Measurements from ENCODE around the gene EFCC1.

Gene EFCC1

DNA sequence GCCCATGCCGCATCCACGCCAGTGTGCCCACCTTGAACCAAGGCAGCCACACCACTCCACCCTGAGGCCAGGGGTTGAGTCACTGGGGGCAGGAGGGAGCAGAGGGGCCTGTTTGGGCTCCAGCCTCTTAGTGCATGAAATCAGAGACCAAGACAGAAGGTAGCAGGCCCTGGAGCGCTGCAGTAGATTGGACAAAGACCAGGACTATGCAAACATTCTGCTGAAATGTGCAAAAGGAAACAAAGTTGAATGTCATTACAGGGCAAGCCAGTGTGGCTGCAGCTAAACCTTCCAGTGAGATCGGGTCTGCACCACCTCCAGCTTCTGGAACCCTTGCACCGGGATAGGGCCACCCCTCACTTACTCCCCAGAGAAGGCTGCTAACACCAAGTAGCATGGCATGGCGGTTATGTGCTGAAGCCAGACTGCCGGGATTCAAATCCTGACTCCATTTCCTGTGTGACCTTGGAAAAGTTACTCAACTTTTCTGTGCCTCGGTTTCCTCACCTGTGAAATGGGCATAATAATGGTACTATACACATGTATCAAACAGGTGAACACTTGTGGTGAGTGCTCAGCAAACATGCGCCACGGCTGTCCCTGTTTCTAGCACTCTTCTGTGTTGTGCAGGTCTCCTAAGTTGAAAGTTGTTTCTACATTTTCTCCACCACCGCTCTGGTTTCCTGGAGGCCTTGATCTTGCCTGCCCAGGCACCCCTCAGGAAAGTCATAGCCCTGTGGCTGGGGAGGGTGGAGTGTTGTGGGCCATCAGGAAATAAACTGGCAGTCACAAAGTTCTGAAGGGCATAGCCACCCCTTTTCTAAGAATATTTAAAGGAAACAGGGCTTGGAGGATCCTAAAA lies 34.5 kb downstream of the EFCC1 start:
- H3K27me3 ChIP-seq (ENCODE audit: control insufficient read depth, insufficient read depth, low read length): no peaks in the 10 kb centered on the region
- H3K36me3 ChIP-seq (ENCODE audit: control insufficient read depth, insufficient read depth, low read length): no peaks in the 10 kb centered on the region
- H3K9me3 ChIP-seq (ENCODE audit: control insufficient read depth, insufficient read depth, low read depth, low read length): no peaks in the 10 kb centered on the region
- H3K27ac ChIP-seq (ENCODE audit: low read depth, low read length): no peak overlapping the region
- no peak overlapping the region for H3K4me3 ChIP-seq (ENCODE audit: low read depth, low read length)
- no peak overlapping the region for H3K9ac ChIP-seq (ENCODE audit: low read length)
- H3K4me1 ChIP-seq (ENCODE audit: control insufficient read depth, insufficient read depth, low read length): peaks cover 14% of the 10 kb centered on the region

- H3K27ac ChIP-seq (ENCODE audit: low read depth, low read length): no peak overlapping the region
- H3K9ac ChIP-seq (ENCODE audit: low read length): no peak overlapping the region
- H3K27me3 ChIP-seq (ENCODE audit: control insufficient read depth, insufficient read depth, low read length): no peaks in the 10 kb centered on the region
- no peaks in the 10 kb centered on the region for H3K36me3 ChIP-seq (ENCODE audit: control insufficient read depth, insufficient read depth, low read length)
- no peak overlapping the region for H3K4me3 ChIP-seq (ENCODE audit: low read depth, low read length)
- H3K9me3 ChIP-seq (ENCODE audit: control insufficient read depth, insufficient read depth, low read depth, low read length): no peaks in the 10 kb centered on the region
- H3K4me1 ChIP-seq (ENCODE audit: control insufficient read depth, insufficient read depth, low read length): peaks cover 14% of the 10 kb centered on the region
These were observed 35.4 kb downstream of the EFCC1 start for GRCh38 chr3:129036222-129037092.

DNA sequence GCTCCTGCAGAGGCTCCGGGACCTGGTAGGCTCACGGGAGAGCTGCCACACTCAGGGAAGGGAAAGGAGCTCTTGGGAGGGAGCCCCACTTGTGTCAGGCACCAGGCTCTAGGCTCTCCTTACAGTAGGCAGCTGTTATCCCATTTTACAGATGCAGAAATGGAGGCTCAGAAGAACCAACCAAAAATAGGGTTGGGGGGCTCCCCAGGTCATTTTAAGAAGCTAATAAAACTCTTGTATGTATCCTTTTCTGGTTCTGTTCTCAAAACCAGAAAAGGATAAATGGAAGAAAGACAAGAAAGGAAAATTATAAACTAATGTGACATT lies 36.0 kb downstream of the EFCC1 start:
- Histone ChIP-seq H3K36me3 (ENCODE audit: control insufficient read depth, insufficient read depth, low read length) (no peaks in the 10 kb centered on the region), H3K4me1 (ENCODE audit: control insufficient read depth, insufficient read depth, low read length) (peaks cover 14% of the 10 kb centered on the region), H3K9me3 (ENCODE audit: control insufficient read depth, insufficient read depth, low read depth, low read length) (no peaks in the 10 kb centered on the region)

DNA sequence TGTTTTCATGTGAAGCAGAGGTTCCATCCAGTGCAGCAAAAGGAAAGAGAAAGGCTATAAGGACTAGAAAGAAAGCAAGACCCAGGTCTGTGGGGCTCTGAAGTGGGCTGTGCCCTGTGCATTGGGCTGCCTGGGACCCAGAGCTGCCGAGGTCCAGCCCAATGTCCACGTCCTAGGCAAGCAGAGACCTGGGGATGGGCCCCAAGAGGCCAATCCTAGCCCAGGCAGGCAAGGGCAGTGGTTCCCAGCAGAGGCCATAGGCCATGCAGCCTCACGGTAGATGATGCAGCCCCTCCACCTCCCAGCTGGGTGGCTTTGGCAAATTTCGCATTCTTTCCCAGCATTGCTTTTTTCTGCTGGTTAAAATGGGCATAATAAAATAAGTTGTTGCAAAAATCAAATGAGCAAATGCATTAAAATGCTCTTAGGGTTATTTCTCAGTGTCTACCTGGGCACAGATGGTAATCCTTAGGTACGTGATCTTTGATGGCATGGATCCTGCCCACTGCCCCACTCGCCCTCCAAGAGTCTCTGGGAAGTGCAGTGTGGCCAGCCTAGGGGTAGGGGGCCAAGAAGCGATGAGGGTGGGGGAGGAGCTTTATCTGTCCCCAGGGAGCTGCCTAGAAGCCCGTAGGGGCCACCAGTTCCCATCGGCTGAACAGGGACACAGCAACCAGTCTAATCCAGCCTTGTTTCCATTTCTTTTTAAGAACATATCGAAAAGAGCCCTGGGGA lies 37.2 kb downstream of the EFCC1 start:
- H3K36me3 ChIP-seq (ENCODE audit: control insufficient read depth, insufficient read depth, low read length): no peaks in the 10 kb centered on the region
- H3K4me3 ChIP-seq (ENCODE audit: low read depth, low read length): no peak overlapping the region
- H3K4me1 ChIP-seq (ENCODE audit: control insufficient read depth, insufficient read depth, low read length): peaks cover 14% of the 10 kb centered on the region
- no peak overlapping the region for H3K9ac ChIP-seq (ENCODE audit: low read length)
- H3K27me3 ChIP-seq (ENCODE audit: control insufficient read depth, insufficient read depth, low read length): no peaks in the 10 kb centered on the region
- H3K27ac ChIP-seq (ENCODE audit: low read depth, low read length): no peak overlapping the region
- H3K9me3 ChIP-seq (ENCODE audit: control insufficient read depth, insufficient read depth, low read depth, low read length): no peaks in the 10 kb centered on the region

More for the DNA sequence above, 36.0 kb downstream of the EFCC1 start:
- Histone ChIP-seq H3K9ac (ENCODE audit: low read length) (no peak overlapping the region), H3K4me3 (ENCODE audit: low read depth, low read length) (no peak overlapping the region), H3K27me3 (ENCODE audit: control insufficient read depth, insufficient read depth, low read length) (no peaks in the 10 kb centered on the region), H3K27ac (ENCODE audit: low read depth, low read length) (no peak overlapping the region)

DNA sequence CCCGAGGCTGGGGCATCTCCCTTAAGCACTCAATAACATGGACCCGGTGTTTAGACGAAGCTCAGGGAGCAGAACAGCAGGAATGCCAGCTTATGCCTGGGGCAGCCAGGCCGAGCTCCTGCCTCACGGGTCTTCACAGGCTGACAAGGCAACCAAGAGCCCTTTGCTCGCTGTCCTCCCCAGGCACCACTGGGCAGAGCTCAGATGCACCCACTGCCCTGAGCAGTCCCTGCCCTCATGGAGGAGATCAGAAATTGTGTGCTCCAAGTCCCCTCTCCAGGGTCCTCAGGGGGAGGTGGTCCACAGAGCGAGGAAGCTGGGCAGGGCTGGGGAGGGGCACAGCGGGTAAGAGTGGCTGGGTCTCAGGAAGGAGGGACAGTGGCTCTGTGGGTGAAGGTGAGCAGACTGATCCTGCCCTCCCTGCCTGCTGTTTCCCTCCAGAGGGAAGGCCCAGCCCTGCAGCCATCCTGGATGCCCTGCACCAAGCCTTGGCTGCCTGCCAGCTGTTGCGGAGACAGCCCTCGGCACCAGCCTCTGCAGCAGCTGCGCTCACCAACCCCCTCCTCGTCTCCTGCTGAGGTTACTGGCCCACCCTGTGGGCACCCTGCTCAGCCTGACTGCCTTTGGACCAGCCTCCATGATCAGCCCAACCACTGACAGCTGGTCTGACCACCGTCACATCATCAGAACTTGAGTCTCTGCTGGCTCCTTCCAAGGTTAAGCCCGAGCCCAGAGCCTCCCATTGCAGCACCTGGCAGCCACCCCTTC lies 38.4 kb downstream of the EFCC1 start:
- Histone ChIP-seq H3K27me3 (ENCODE audit: control insufficient read depth, insufficient read depth, low read length) (no peaks in the 10 kb centered on the region), H3K4me1 (ENCODE audit: control insufficient read depth, insufficient read depth, low read length) (peaks cover 14% of the 10 kb centered on the region), H3K27ac (ENCODE audit: low read depth, low read length) (no peak overlapping the region), H3K36me3 (ENCODE audit: control insufficient read depth, insufficient read depth, low read length) (no peaks in the 10 kb centered on the region), H3K9ac (ENCODE audit: low read length) (no peak overlapping the region), H3K4me3 (ENCODE audit: low read depth, low read length) (no peak overlapping the region), H3K9me3 (ENCODE audit: control insufficient read depth, insufficient read depth, low read depth, low read length) (no peaks in the 10 kb centered on the region)

GRCh38 chr3:129040039-129040336 lies 38.9 kb downstream of the EFCC1 start:
- Histone ChIP-seq H3K9me3 (ENCODE audit: control insufficient read depth, insufficient read depth, low read depth, low read length) (no peaks in the 10 kb centered on the region), H3K4me1 (ENCODE audit: control insufficient read depth, insufficient read depth, low read length) (peaks cover 14% of the 10 kb centered on the region), H3K36me3 (ENCODE audit: control insufficient read depth, insufficient read depth, low read length) (no peaks in the 10 kb centered on the region), H3K9ac (ENCODE audit: low read length) (no peak overlapping the region), H3K27ac (ENCODE audit: low read depth, low read length) (no peak overlapping the region), H3K27me3 (ENCODE audit: control insufficient read depth, insufficient read depth, low read length) (no peaks in the 10 kb centered on the region), H3K4me3 (ENCODE audit: low read depth, low read length) (no peak overlapping the region)

- no peak overlapping the region for H3K27ac ChIP-seq (ENCODE audit: low read depth, low read length)
- H3K36me3 ChIP-seq (ENCODE audit: control insufficient read depth, insufficient read depth, low read length): no peaks in the 10 kb centered on the region
- no peak overlapping the region for H3K9ac ChIP-seq (ENCODE audit: low read length)
- no peaks in the 10 kb centered on the region for H3K9me3 ChIP-seq (ENCODE audit: control insufficient read depth, insufficient read depth, low read depth, low read length)
- H3K4me3 ChIP-seq (ENCODE audit: low read depth, low read length): no peak overlapping the region
- peaks cover 14% of the 10 kb centered on the region for H3K4me1 ChIP-seq (ENCODE audit: control insufficient read depth, insufficient read depth, low read length)
- no peaks in the 10 kb centered on the region; the same call in 1 of the 2 replicates for H3K27me3 ChIP-seq (ENCODE audit: control insufficient read depth, insufficient read depth, low read length)
These were observed 39.6 kb downstream of the EFCC1 start for GRCh38 chr3:129040579-129041300.

GRCh38 chr3:129045675-129046036 lies 44.6 kb downstream of the EFCC1 start:
- no peak overlapping the region for H3K9ac ChIP-seq (ENCODE audit: low read length)
- H3K36me3 ChIP-seq (ENCODE audit: control insufficient read depth, insufficient read depth, low read length): no peaks in the 10 kb centered on the region
- H3K4me3 ChIP-seq (ENCODE audit: low read depth, low read length): peak overlapping the region; percentile 41; the same call in 1 of the 2 replicates
- H3K27ac ChIP-seq (ENCODE audit: low read depth, low read length): no peak overlapping the region
- no peaks in the 10 kb centered on the region; the same call in 1 of the 2 replicates for H3K4me1 ChIP-seq (ENCODE audit: control insufficient read depth, insufficient read depth, low read length)
- H3K27me3 ChIP-seq (ENCODE audit: control insufficient read depth, insufficient read depth, low read length): peaks cover 17% of the 10 kb centered on the region; the same call in 1 of the 2 replicates
- peaks cover 4% of the 10 kb centered on the region for H3K9me3 ChIP-seq (ENCODE audit: control insufficient read depth, insufficient read depth, low read depth, low read length)

- H3K9ac ChIP-seq (ENCODE audit: low read length): no peak overlapping the region
- H3K9me3 ChIP-seq (ENCODE audit: control insufficient read depth, insufficient read depth, low read depth, low read length): peaks cover 4% of the 10 kb centered on the region
- peaks cover 17% of the 10 kb centered on the region; the same call in 1 of the 2 replicates for H3K27me3 ChIP-seq (ENCODE audit: control insufficient read depth, insufficient read depth, low read length)
- no peak overlapping the region for H3K27ac ChIP-seq (ENCODE audit: low read depth, low read length)
- no peaks in the 10 kb centered on the region for H3K4me1 ChIP-seq (ENCODE audit: control insufficient read depth, insufficient read depth, low read length)
- peak overlapping the region; percentile 41; the same call in 1 of the 2 replicates for H3K4me3 ChIP-seq (ENCODE audit: low read depth, low read length)
- H3K36me3 ChIP-seq (ENCODE audit: control insufficient read depth, insufficient read depth, low read length): no peaks in the 10 kb centered on the region
These were observed 45.1 kb downstream of the EFCC1 start for GRCh38 chr3:129046037-129046731.

Data from HUES6 (cell line).